HCT116 (cell line): Measurements from ENCODE around the gene TBC1D23. TPM values are rescaled to one million over a fixed set of nuclear protein-coding genes. Genes with fewer than 3 reads are reported as not detected.

ENCODE experiments used
- ATAC-seq: fragments of 200-7000 bp; cut with Tn5 transposase; 2 replicates; pipeline ENCODE4 v1.9.1; 2020; ENCODE audit warnings: mild to moderate bottlenecking, moderate library complexity
- BruUV-seq: library from RNA; stranded (reverse); fragments of 400-500 nt; replicated peaks from 2 replicates; lab custom pipeline; 2021; lab: Mats Ljungman, UMichigan
- CTCF ChIA-PET: fragments of 300-600 bp; sonication (Branson Sonifier 250); formaldehyde crosslinking; loops from one replicate; lab custom pipeline; 2021; ENCODE audit warnings: antibody characterized with exemption; lab: Charles Lee
- POLR2A ChIA-PET: fragments of 300-600, 350-600 bp; sonication (Branson Sonifier 250); formaldehyde crosslinking; loops from one replicate; lab custom pipeline; 2021; ENCODE audit warnings: antibody characterized with exemption; lab: Charles Lee
- RAD21 ChIA-PET, 2 experiments: fragments of 300-600 bp; sonication (Branson Sonifier 250); formaldehyde crosslinking; loops; one replicate each; lab custom pipeline; 2023; ENCODE audit warnings: low total read pairs in 2 of 2; ENCODE audit not compliant: uncharacterized antibody in 2 of 2, unreplicated experiment in 2 of 2, low non-redundant PET in 1 of 2; lab: Charles Lee
- DNase-seq: peaks from one replicate; pipeline ENCODE4 v3.0.0-alpha.2; 2010; ENCODE audit warnings: low read depth, low spot score
- H2AFZ ChIP-seq: fragments of 200-600 bp; shearing (Covaris generic), sonication (generic); 2 replicates; pipeline ENCODE4 v1.6.1; 2017; ENCODE audit warnings: low read depth, mixed run types, mixed read lengths, antibody characterized with exemption, low read length; ENCODE audit not compliant: poor library complexity, severe bottlenecking
- H3K27ac ChIP-seq: 2 replicates; pipeline ENCODE4 v1.5.1; 2012; ENCODE audit warnings: low read depth, low read length
- H3K27me3 ChIP-seq: fragments of 200-600 bp; sonication (generic); 2 replicates; pipeline ENCODE4 v1.6.1; 2016; ENCODE audit warnings: mixed run types, low read length, mixed read lengths; ENCODE audit not compliant: insufficient read depth
- H3K36me3 ChIP-seq, 2 experiments: fragments of 200-500 bp in 1 of 2; fragments of 200-600 bp in 1 of 2; sonication (Bioruptor generic) in 1 of 2; sonication (generic) in 1 of 2; 2 replicates each; pipeline versions ENCODE4 v1.5.1 to v1.6.1; 2014 to 2016; ENCODE audit warnings: low read length in 2 of 2, inconsistent platforms in 1 of 2, mixed read lengths in 1 of 2, mixed run types in 1 of 2; ENCODE audit not compliant: insufficient read depth in 2 of 2, control insufficient read depth in 1 of 2
- H3K4me1 ChIP-seq, 2 experiments: fragments of 200-600 bp in 1 of 2; sonication (generic) in 1 of 2; 2 replicates each; pipeline versions ENCODE4 v1.5.1 to v1.6.1; 2012 to 2017; ENCODE audit warnings: low read length in 2 of 2, inconsistent platforms in 1 of 2, mild to moderate bottlenecking in 1 of 2, mixed read lengths in 1 of 2, mixed run types in 1 of 2, moderate library complexity in 1 of 2; ENCODE audit not compliant: insufficient read depth in 2 of 2, control insufficient read depth in 1 of 2
- H3K4me2 ChIP-seq: fragments of 200-600 bp; sonication (generic); 2 replicates; pipeline ENCODE4 v1.6.1; 2017; ENCODE audit warnings: mixed run types, low read length, mixed read lengths
- H3K4me3 ChIP-seq, 2 experiments: fragments of 200-600 bp in 1 of 2; sonication (generic) in 1 of 2; replicated peaks in 1 of 2; 2 replicates each; pipeline ENCODE4 v1.5.1; 2011 to 2016; ENCODE audit warnings: low read length in 2 of 2, control low read depth in 1 of 2, low read depth in 1 of 2, mild to moderate bottlenecking in 1 of 2, mixed read lengths in 1 of 2, mixed run types in 1 of 2
- H3K79me2 ChIP-seq: fragments of 200-600 bp; sonication (generic); 2 replicates; pipeline ENCODE4 v1.6.1; 2017; ENCODE audit warnings: mild to moderate bottlenecking, mixed run types, low read length, moderate library complexity, mixed read lengths; ENCODE audit not compliant: insufficient read depth
- H3K9ac ChIP-seq: fragments of 200-600 bp; sonication (generic); 2 replicates; pipeline ENCODE4 v1.6.1; 2016; ENCODE audit warnings: low read length, mixed read lengths
- H3K9me2 ChIP-seq: fragments of 200-600 bp; sonication (generic), shearing (Covaris generic); 2 replicates; pipeline ENCODE4 v1.6.1; 2017; ENCODE audit warnings: mixed run types, mild to moderate bottlenecking, moderate library complexity; ENCODE audit not compliant: insufficient read depth
- H3K9me3 ChIP-seq, 2 experiments: fragments of 200-500 bp in 1 of 2; fragments of 200-600 bp in 1 of 2; sonication (Bioruptor generic) in 1 of 2; sonication (generic) in 1 of 2; 2 replicates each; pipeline ENCODE4 v1.6.1; 2014 to 2017; ENCODE audit warnings: low read length in 2 of 2, mixed read lengths in 2 of 2, inconsistent platforms in 1 of 2, low read depth in 1 of 2, mild to moderate bottlenecking in 1 of 2, mixed run types in 1 of 2, moderate library complexity in 1 of 2; ENCODE audit not compliant: control insufficient read depth in 1 of 2, insufficient read depth in 1 of 2
- H4K20me1 ChIP-seq: fragments of 200-600 bp; sonication (generic), shearing (Covaris generic); 2 replicates; pipeline ENCODE4 v1.6.1; 2017; ENCODE audit warnings: mixed run types, mild to moderate bottlenecking, moderate library complexity; ENCODE audit not compliant: insufficient read depth
- FOSL1 ChIP-seq: IDR thresholded peaks from 2 replicates; pipeline ENCODE4 v1.6.1; 2012; ENCODE audit warnings: low read depth
- JUND ChIP-seq: IDR thresholded peaks from 2 replicates; pipeline ENCODE4 v1.6.1; 2012
- MAX ChIP-seq: IDR thresholded peaks from 2 replicates; pipeline ENCODE4 v1.6.1; 2012
- POLR2AphosphoS5 ChIP-seq: IDR thresholded peaks from 2 replicates; pipeline ENCODE4 v1.6.1; 2011; ENCODE audit warnings: mild to moderate bottlenecking, low read depth, low read length, moderate library complexity
- SIN3A ChIP-seq: IDR thresholded peaks from 2 replicates; pipeline ENCODE4 v1.6.1; 2012; ENCODE audit warnings: low read depth
- SP1 ChIP-seq: IDR thresholded peaks from 2 replicates; pipeline ENCODE4 v1.6.1; 2012; ENCODE audit warnings: low read depth
- YY1 ChIP-seq: IDR thresholded peaks from 2 replicates; pipeline ENCODE4 v1.6.1; 2011; ENCODE audit warnings: low read length, low read depth, moderate library complexity, mild to moderate bottlenecking; ENCODE audit not compliant: insufficient replicate concordance; ENCODE audit errors: extremely low read depth
- intact Hi-C: fragments of 100-400 bp; cut with micrococcal nuclease; formaldehyde crosslinking; loops from 2 replicates; pipeline ENCODE4 v1.10.0; 2022
- total RNA-seq: library from RNA; stranded (reverse); gene quantifications from one replicate; pipeline ENCODE4 v1.2.1, GENCODE V29; 2021; ENCODE audit not compliant: unreplicated experiment
- TF ChIP-seq, protein P1 (sequence below): IDR thresholded peaks from 2 replicates; pipeline ENCODE4 v1.6.1; 2012; ENCODE audit warnings: low read depth

TBC1D23 gene
- total RNA-seq, 1 experiment from 2014 or later, result 21.9 TPM

GRCh38 chr3:100370756-100371155, 110.0 kb downstream of the TBC1D23 start:
- Histone ChIP-seq H3K9me2 (no peaks in the 10 kb centered on the region), H3K27me3 (no peaks in the 10 kb centered on the region), H2AFZ (no peak overlapping the region), H3K4me3 (no peak overlapping the region), H3K9me3 (no peaks in the 10 kb centered on the region), H3K4me1 (no peaks in the 10 kb centered on the region), H3K36me3 (peaks cover 26 to 32% of the 10 kb centered on the region in 2 experiments; a peak in 3 of 4 replicates), H3K27ac (no peak overlapping the region), H3K79me2 (no peaks in the 10 kb centered on the region), H4K20me1 (no peaks in the 10 kb centered on the region), H3K9ac (no peak overlapping the region), H3K4me2 (no peak overlapping the region)
- intact Hi-C loops, result no loop called here
- ChIA-PET RAD21 (no interaction called here), CTCF (no interaction called here), POLR2A (no interaction called here)
- DNase-seq, result no peak
- ATAC-seq, result no peak
- TF ChIP-seq FOSL1 (no peak), SP1 (no peak), SIN3A (no peak), JUND (no peak), MAX (no peak), POLR2AphosphoS5 (no peak), YY1 (no peak)
- TF ChIP-seq, protein P1, sequence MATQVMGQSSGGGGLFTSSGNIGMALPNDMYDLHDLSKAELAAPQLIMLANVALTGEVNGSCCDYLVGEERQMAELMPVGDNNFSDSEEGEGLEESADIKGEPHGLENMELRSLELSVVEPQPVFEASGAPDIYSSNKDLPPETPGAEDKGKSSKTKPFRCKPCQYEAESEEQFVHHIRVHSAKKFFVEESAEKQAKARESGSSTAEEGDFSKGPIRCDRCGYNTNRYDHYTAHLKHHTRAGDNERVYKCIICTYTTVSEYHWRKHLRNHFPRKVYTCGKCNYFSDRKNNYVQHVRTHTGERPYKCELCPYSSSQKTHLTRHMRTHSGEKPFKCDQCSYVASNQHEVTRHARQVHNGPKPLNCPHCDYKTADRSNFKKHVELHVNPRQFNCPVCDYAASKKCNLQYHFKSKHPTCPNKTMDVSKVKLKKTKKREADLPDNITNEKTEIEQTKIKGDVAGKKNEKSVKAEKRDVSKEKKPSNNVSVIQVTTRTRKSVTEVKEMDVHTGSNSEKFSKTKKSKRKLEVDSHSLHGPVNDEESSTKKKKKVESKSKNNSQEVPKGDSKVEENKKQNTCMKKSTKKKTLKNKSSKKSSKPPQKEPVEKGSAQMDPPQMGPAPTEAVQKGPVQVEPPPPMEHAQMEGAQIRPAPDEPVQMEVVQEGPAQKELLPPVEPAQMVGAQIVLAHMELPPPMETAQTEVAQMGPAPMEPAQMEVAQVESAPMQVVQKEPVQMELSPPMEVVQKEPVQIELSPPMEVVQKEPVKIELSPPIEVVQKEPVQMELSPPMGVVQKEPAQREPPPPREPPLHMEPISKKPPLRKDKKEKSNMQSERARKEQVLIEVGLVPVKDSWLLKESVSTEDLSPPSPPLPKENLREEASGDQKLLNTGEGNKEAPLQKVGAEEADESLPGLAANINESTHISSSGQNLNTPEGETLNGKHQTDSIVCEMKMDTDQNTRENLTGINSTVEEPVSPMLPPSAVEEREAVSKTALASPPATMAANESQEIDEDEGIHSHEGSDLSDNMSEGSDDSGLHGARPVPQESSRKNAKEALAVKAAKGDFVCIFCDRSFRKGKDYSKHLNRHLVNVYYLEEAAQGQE, result no peak
- no TSS peak for BruUV-seq
